GM10248 (cell line): ENCODE data around the gene LBP.

Experiments
- CTCF ChIA-PET: fragments of 300-600 bp; sonication (Branson Sonifier 250); formaldehyde crosslinking; extraction: SDS; loops from one replicate; lab custom pipeline; 2021; ENCODE audit warnings: antibody characterized with exemption; lab: Yijun Ruan, JAX
- POLR2A ChIA-PET: fragments of 350-650 bp; sonication (Branson Sonifier 250); formaldehyde crosslinking; extraction: SDS; loops from one replicate; lab custom pipeline; 2020; ENCODE audit warnings: antibody characterized with exemption; lab: Yijun Ruan, JAX
- DNase-seq: peaks from one replicate; pipeline ENCODE4 v3.0.0; 2012; ENCODE audit errors: extremely low spot score
- CTCF ChIP-seq: IDR thresholded peaks from 2 replicates; pipeline ENCODE4 v1.5.1; 2012; ENCODE audit warnings: mild to moderate bottlenecking, low read depth; ENCODE audit errors: extremely low read depth, missing control alignments, control extremely low read depth

Gene LBP

DNA sequence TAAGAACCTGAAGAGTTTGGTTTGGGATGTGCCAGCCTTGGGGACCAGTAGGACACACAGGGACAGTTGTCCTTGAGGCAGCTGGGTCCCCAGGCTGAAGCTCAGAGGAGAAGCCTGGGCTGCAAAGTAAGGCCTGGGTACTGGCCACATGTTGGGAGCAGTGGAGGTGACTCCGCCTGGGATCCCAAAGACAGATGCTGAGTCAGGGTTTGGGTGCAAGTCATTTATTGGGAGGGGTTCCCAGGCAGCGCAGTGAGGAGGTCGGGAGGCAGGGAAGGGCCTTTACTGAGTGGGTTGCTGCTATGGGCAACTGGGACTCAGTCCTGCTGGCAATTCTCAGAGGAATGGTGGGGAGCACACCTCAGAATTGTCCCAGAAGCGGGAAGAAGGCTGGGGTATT lies 29.9 kb upstream of the LBP start:
- ChIA-PET POLR2A (no interaction called here), CTCF (interaction anchor here (1.5 kb wide), 1 partner anchor 97 kb away, joined by 3 read pairs; no protein-coding TSS in a partner anchor)
- TF ChIP-seq CTCF: no peak
- no peak for DNase-seq

DNA sequence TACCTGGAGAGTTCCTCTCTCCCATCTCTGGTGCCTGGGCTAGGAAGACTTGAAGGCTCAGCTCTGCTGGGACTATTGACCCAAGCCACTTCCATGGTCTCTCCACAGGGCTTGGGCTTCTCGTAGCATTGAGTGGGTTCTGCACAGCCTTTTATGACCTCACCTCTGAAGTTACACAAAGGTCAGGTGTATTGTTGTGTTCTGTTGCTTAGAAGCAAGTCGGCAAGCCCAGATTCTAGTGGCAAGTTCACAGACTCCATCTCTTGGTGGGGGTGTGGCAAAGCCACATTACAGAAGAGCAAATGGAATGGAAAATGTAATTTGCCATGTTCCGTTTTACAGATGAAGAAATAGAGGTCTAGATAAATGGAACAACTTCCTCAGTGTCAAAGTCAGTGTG lies 28.9 kb upstream of the LBP start:
- POLR2A ChIA-PET: interaction anchor here (0.6 kb wide), 1 partner anchor 14 kb away, joined by 4 read pairs; no protein-coding TSS in a partner anchor
- CTCF ChIA-PET: interaction anchor here (0.9 to 1.5 kb wide), 2 partner anchors 22 to 98 kb away, joined by 3 read pairs; no protein-coding TSS in a partner anchor
- TF ChIP-seq CTCF: no peak
- no peak for DNase-seq

GRCh38 chr20:38320221-38320620 lies 26.1 kb upstream of the LBP start:
- TF ChIP-seq CTCF: no peak
- ChIA-PET POLR2A (no interaction called here), CTCF (no interaction called here)

GRCh38 chr20:38321959-38322598 lies 24.2 kb upstream of the LBP start:
- no peak for DNase-seq
- CTCF ChIA-PET: no interaction called here
- TF ChIP-seq CTCF: no peak
- POLR2A ChIA-PET: no interaction called here

More at GRCh38 chr20:38320221-38320620, 26.1 kb upstream of the LBP start:
- no peak for DNase-seq

DNA sequence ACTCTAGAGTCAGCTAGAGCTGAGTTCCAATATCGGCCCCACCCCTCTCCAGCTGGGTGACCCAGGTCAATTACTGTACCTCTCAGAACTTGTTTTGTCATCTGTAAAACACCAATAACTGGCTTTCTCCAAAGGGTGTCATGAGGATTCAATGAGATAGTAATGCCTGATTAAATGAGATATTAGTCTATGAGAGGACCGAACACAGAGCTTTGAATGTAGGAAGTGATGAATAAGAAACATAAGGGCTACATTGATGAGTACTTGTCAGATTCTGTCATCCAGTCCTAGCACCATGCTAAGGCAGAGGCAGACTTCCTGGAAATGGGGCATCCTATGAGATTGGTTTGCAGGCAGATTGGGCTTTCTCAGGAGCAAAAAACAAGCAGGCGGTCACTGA lies 22.1 kb upstream of the LBP start:
- ChIA-PET CTCF (interaction anchor here (1.9 kb wide), 1 partner anchor 19 kb away, joined by 5 read pairs; no protein-coding TSS in a partner anchor), POLR2A (no interaction called here)
- TF ChIP-seq CTCF: no peak
- DNase-seq: no peak

DNA sequence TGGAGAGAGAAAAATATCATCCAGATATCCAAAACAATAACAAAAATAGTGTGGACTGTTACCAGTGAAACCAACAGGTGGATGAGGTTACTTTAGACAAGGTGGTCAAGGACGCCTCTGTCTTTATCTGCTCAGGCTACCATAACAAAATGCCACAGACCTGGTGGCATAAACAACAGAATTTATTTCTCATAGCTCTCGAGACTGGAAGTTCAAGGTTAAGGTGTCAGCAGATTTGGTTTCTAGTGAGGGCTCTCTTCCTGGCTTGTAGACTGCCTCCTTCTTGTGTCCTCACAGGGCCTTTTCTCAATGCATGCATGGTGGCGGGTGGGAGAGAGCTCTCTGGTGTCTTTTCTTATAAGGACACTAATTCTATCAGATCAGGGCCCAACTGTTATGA lies 21.1 kb upstream of the LBP start:
- no peak for TF ChIP-seq CTCF
- DNase-seq: no peak
- ChIA-PET CTCF (interaction anchor here (1.9 kb wide), 1 partner anchor 20 kb away, joined by 5 read pairs; no protein-coding TSS in a partner anchor), POLR2A (no interaction called here)
